ENCODE measurements around the gene NKX2-2.

Gene NKX2-2

DNA sequence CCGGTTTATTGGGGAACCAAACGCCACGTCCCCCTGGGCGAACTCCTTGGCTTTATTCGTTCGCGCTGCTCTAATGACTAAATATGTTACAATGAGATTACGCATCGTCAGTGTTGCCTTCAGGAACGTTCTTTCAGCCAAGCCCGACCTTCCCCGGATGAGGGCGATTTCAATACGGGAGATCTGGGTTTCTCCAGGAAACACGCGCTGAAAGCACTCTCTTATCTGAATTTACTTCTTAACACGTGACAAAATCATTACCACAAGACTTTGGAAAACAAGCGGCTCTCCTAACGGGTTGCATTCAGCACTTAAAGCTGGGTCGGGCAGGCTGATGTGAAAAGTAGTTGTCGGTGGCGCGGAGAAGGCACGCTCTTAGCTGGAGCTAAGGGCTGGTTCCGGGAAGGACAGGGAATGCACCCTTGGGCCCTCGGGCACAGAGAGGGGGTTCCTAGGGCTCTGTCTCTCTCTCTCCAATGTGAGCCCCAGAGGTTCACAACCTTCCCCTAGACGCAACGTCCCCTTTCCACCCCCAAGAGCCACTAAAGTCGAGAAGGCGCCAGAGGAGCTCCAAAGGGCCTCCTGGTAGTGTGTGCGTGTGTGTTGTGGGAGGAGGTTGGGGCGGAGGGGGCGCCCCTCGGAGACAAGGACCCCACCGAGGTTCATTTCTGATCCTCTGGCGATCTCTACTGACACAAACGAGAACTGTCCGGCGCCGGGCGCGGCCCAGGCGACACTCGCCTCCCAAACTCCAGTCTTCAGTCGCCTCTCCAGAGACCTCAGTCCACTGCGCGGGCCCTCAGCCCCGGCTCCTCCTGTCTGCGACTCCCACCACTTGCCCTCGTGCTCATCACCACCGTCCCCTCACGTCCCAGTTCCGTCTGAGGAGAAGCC, 7.1 kb upstream of the NKX2-2 start:
- TF ChIP-seq EZH2 (IDR thresholded peaks at IDR 0.05; ENCODE audit: borderline replicate concordance, low read depth, low read length, severe bottlenecking): no peak
- TF ChIP-seq, protein P1, sequence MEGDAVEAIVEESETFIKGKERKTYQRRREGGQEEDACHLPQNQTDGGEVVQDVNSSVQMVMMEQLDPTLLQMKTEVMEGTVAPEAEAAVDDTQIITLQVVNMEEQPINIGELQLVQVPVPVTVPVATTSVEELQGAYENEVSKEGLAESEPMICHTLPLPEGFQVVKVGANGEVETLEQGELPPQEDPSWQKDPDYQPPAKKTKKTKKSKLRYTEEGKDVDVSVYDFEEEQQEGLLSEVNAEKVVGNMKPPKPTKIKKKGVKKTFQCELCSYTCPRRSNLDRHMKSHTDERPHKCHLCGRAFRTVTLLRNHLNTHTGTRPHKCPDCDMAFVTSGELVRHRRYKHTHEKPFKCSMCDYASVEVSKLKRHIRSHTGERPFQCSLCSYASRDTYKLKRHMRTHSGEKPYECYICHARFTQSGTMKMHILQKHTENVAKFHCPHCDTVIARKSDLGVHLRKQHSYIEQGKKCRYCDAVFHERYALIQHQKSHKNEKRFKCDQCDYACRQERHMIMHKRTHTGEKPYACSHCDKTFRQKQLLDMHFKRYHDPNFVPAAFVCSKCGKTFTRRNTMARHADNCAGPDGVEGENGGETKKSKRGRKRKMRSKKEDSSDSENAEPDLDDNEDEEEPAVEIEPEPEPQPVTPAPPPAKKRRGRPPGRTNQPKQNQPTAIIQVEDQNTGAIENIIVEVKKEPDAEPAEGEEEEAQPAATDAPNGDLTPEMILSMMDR (IDR thresholded peaks at IDR 0.05; ENCODE audit: borderline replicate concordance, extremely low read depth, low read length, poor library complexity, severe bottlenecking): no peak
- H3K4me3 ChIP-seq (ENCODE audit: low read depth in 1 of 2, low read length in 2 of 2): no peak overlapping the region
- DNase-seq (no peak), ATAC-seq (ENCODE audit: insufficient read depth, low read depth) (no peak)
- H2AFZ ChIP-seq (ENCODE audit: low read depth, low read length): no peak overlapping the region
- H4K20me1 ChIP-seq (ENCODE audit: insufficient read depth, low read length): no peaks in the 10 kb centered on the region
- H3K4me2 ChIP-seq (ENCODE audit: insufficient read depth, low read length): no peak overlapping the region
- H3K27ac ChIP-seq (ENCODE audit: low read length): no peak overlapping the region
- H3K9ac ChIP-seq (ENCODE audit: low read depth, low read length): no peak overlapping the region
- no peaks in the 10 kb centered on the region for H3K36me3 ChIP-seq (ENCODE audit: insufficient read depth, low read length)
- H3K9me3 ChIP-seq (ENCODE audit: insufficient read depth, low read length, severe bottlenecking): no peaks in the 10 kb centered on the region
- no peaks in the 10 kb centered on the region for H3K79me2 ChIP-seq (ENCODE audit: insufficient read depth, low read length)
- H3K27me3 ChIP-seq (ENCODE audit: insufficient read depth, low read length, poor library complexity): peaks cover 2% of the 10 kb centered on the region
- H3K4me1 ChIP-seq (ENCODE audit: insufficient read depth, low read length): no peaks in the 10 kb centered on the region

DNA sequence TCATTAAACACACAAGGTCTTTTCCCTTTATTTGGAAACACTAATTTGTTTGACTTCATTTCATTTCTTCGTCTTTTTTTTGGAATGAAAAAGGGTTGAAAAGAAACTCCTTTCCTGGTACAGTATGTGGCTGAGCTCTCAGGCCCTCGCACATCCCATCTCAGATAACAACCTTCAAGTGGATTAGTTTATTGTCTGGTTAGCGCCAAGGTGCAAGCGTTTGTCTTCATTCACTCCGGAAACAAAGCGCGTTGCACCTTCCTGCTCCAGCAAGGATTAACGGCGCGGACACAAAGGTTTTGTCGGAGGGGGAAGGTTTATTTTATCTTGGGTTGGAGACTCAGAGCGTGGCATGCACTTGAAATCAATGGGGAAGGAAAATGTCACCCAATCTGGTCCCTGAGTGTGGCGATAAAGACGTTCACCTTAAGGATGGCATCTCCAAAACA, 5.3 kb upstream of the NKX2-2 start:
- DNase-seq (no peak), ATAC-seq (ENCODE audit: insufficient read depth, low read depth) (no peak)
- Histone ChIP-seq H3K4me1 (ENCODE audit: insufficient read depth, low read length) (no peaks in the 10 kb centered on the region), H3K27me3 (ENCODE audit: insufficient read depth, low read length, poor library complexity) (no peaks in the 10 kb centered on the region), H3K79me2 (ENCODE audit: insufficient read depth, low read length) (no peaks in the 10 kb centered on the region), H3K9ac (ENCODE audit: low read depth, low read length) (no peak overlapping the region), H3K27ac (ENCODE audit: low read length) (no peak overlapping the region), H3K4me2 (ENCODE audit: insufficient read depth, low read length) (no peak overlapping the region), H4K20me1 (ENCODE audit: insufficient read depth, low read length) (no peaks in the 10 kb centered on the region), H3K36me3 (ENCODE audit: insufficient read depth, low read length) (no peaks in the 10 kb centered on the region), H3K4me3 (ENCODE audit: low read depth in 1 of 2, low read length in 2 of 2) (no peak overlapping the region), H3K9me3 (ENCODE audit: insufficient read depth, low read length, severe bottlenecking) (no peaks in the 10 kb centered on the region), H2AFZ (ENCODE audit: low read depth, low read length) (no peak overlapping the region)
- no peak for TF ChIP-seq EZH2 (IDR thresholded peaks at IDR 0.05; ENCODE audit: borderline replicate concordance, low read depth, low read length, severe bottlenecking)
- TF ChIP-seq, protein P1 (IDR thresholded peaks at IDR 0.05; ENCODE audit: borderline replicate concordance, extremely low read depth, low read length, poor library complexity, severe bottlenecking): no peak

DNA sequence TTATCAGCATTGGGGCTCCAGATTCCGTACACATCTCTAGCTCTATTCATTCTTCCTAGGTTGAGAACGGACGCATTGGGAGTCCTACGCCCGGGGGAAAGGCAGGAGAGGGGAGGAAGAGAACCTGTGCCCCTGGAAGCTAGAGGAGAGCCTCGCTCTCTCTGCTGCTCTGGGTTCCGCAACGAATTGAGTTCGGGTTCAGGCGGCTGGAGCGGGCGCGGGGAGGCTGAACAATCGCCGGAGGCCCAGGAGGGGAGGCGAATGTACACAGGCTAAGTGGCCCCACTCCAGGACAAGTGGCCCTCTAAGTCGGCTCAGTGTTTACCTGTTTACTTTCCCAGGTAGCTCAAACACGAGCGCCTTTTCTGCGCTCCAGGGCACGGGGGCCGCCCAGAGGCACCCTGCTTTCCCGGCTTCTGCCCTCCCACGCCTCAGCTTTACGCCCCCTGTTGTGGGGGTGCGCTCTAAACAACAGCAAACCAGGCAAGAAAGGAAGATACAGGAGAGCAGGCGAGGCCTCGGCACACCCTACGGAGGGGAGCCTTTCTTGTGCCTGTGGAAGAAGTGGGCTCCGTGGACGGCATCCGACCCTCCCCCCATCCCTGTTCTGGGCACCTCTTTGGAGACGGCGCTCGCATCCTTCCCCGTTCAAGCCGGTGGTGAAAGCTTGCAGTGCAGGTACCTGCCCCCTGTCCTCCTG, 4.6 kb upstream of the NKX2-2 start:
- Histone ChIP-seq H3K9ac (ENCODE audit: low read depth, low read length) (no peak overlapping the region), H2AFZ (ENCODE audit: low read depth, low read length) (no peak overlapping the region), H3K4me1 (ENCODE audit: insufficient read depth, low read length) (no peaks in the 10 kb centered on the region), H3K27ac (ENCODE audit: low read length) (no peak overlapping the region), H3K79me2 (ENCODE audit: insufficient read depth, low read length) (no peaks in the 10 kb centered on the region), H3K4me3 (ENCODE audit: low read depth in 1 of 2, low read length in 2 of 2) (no peak overlapping the region), H3K9me3 (ENCODE audit: insufficient read depth, low read length, severe bottlenecking) (no peaks in the 10 kb centered on the region), H3K27me3 (ENCODE audit: insufficient read depth, low read length, poor library complexity) (no peaks in the 10 kb centered on the region), H3K4me2 (ENCODE audit: insufficient read depth, low read length) (no peak overlapping the region), H3K36me3 (ENCODE audit: insufficient read depth, low read length) (no peaks in the 10 kb centered on the region), H4K20me1 (ENCODE audit: insufficient read depth, low read length) (no peaks in the 10 kb centered on the region)
- DNase-seq: no peak
- TF ChIP-seq, protein P1 (IDR thresholded peaks at IDR 0.05; ENCODE audit: borderline replicate concordance, extremely low read depth, low read length, poor library complexity, severe bottlenecking): no peak
- TF ChIP-seq EZH2 (IDR thresholded peaks at IDR 0.05; ENCODE audit: borderline replicate concordance, low read depth, low read length, severe bottlenecking): no peak
- ATAC-seq (ENCODE audit: insufficient read depth, low read depth): no peak

All from DND-41 (cell line).